WI38 (cell line): ENCODE data around the gene OR4N2.
"Not testable (repeated sequence)": the region's sequence is repeated elsewhere in the genome, so short reads cannot be mapped to it uniquely, and the experiment has no call there.

Experiments
- H3K4me3 ChIP-seq: 2 replicates; pipeline ENCODE4 v1.5.1; 2011; ENCODE audit warnings: low read depth, mild to moderate bottlenecking, control low read depth, low read length
- CTCF ChIP-seq: IDR thresholded peaks from 2 replicates; pipeline ENCODE4 v1.5.1; 2012; ENCODE audit warnings: low read depth, mild to moderate bottlenecking, control low read depth, low read length

Gene OR4N2

GRCh38 chr14:19803470-19803869 lies at the start of gene OR4N2:
OR4N2 (plus strand) TSS chr14:19803770; CDS start chr14:19827449, 23,679 bp downstream.
- not testable (repeated sequence) for H3K4me3 ChIP-seq

GRCh38 chr14:19754172-19754571 lies 49.4 kb upstream of the OR4N2 start:
- H3K4me3 ChIP-seq = no peak overlapping the region
- no peak for TF ChIP-seq CTCF

- not testable (repeated sequence) for H3K4me3 ChIP-seq
Measured at GRCh38 chr14:19771491-19771890, 32.1 kb upstream of the OR4N2 start.

- TF ChIP-seq CTCF = no peak
Measured at GRCh38 chr14:19771895-19772430, 31.6 kb upstream of the OR4N2 start.

GRCh38 chr14:19772454-19772853 lies 31.1 kb upstream of the OR4N2 start:
- not testable (repeated sequence) for H3K4me3 ChIP-seq

More at GRCh38 chr14:19771895-19772430, 31.6 kb upstream of the OR4N2 start:
- H3K4me3 ChIP-seq = no peak overlapping the region

- H3K4me3 ChIP-seq = not testable (repeated sequence)
Measured at GRCh38 chr14:19773204-19773603, 30.4 kb upstream of the OR4N2 start, which contains the start of gene OR4M1. OR4M1 (plus strand) TSS chr14:19773504; CDS start chr14:19780323, 6,819 bp downstream.

GRCh38 chr14:19775587-19775986 lies 28.0 kb upstream of the OR4N2 start:
- no peak overlapping the region for H3K4me3 ChIP-seq
- TF ChIP-seq CTCF = no peak

- H3K4me3 ChIP-seq = not testable (repeated sequence)
Measured at GRCh38 chr14:19785848-19786247, 17.7 kb upstream of the OR4N2 start.

GRCh38 chr14:19787318-19787717 lies 16.3 kb upstream of the OR4N2 start:
- not testable (repeated sequence) for H3K4me3 ChIP-seq

GRCh38 chr14:19788150-19788549 lies 15.4 kb upstream of the OR4N2 start:
- H3K4me3 ChIP-seq = not testable (repeated sequence)

GRCh38 chr14:19796520-19797108 lies 7.0 kb upstream of the OR4N2 start:
- not testable (repeated sequence) for H3K4me3 ChIP-seq

- H3K4me3 ChIP-seq = no peak overlapping the region
- TF ChIP-seq CTCF = no peak
Measured at GRCh38 chr14:19799880-19800279, 3.7 kb upstream of the OR4N2 start.
